Measurements from ENCODE around the gene CGNL1.

Gene CGNL1

GRCh38 chr15:57559875-57560274 is 183.6 kb downstream of the CGNL1 start:
- no peak for DNase-seq (ENCODE audit: low read depth, low spot score)
- no peak overlapping the region for H3K27ac ChIP-seq

GRCh38 chr15:57561041-57561711 is 184.9 kb downstream of the CGNL1 start:
- H3K27ac ChIP-seq = peak overlapping the region; percentile 83
- DNase-seq (ENCODE audit: low read depth, low spot score) = peak; percentile 60

- peak overlapping the region; percentile 83 for H3K27ac ChIP-seq
- no peak for DNase-seq (ENCODE audit: low read depth, low spot score)
Observed at GRCh38 chr15:57562196-57562769, 186.0 kb downstream of the CGNL1 start.

GRCh38 chr15:57563416-57563815 is 187.1 kb downstream of the CGNL1 start:
- H3K27ac ChIP-seq = no peak overlapping the region
- DNase-seq (ENCODE audit: low read depth, low spot score) = no peak

- H3K27ac ChIP-seq = peak overlapping the region; percentile 7
- DNase-seq (ENCODE audit: low read depth, low spot score) = no peak
Observed at GRCh38 chr15:57565311-57565710, 189.0 kb downstream of the CGNL1 start.

GRCh38 chr15:57566834-57567233 is 190.5 kb downstream of the CGNL1 start:
- DNase-seq (ENCODE audit: low read depth, low spot score) = no peak
- no peak overlapping the region for H3K27ac ChIP-seq

- no peak for DNase-seq (ENCODE audit: low read depth, low spot score)
- H3K27ac ChIP-seq = no peak overlapping the region
Observed at GRCh38 chr15:57567891-57568290, 191.6 kb downstream of the CGNL1 start.

- DNase-seq (ENCODE audit: low read depth, low spot score) = no peak
- H3K27ac ChIP-seq = no peak overlapping the region
Observed at GRCh38 chr15:57568299-57568698, 192.0 kb downstream of the CGNL1 start.

- H3K27ac ChIP-seq = peak overlapping the region; percentile 97
- DNase-seq (ENCODE audit: low read depth, low spot score) = no peak
Observed at GRCh38 chr15:57570340-57570739, 194.0 kb downstream of the CGNL1 start.

- H3K27ac ChIP-seq = peak overlapping the region; percentile 97
- no peak for DNase-seq (ENCODE audit: low read depth, low spot score)
Observed at GRCh38 chr15:57570994-57571393, 194.7 kb downstream of the CGNL1 start.

GRCh38 chr15:57571725-57572124 is 195.4 kb downstream of the CGNL1 start:
- H3K27ac ChIP-seq = peak overlapping the region; percentile 97
- no peak for DNase-seq (ENCODE audit: low read depth, low spot score)

GRCh38 chr15:57572468-57572867 is 196.2 kb downstream of the CGNL1 start:
- DNase-seq (ENCODE audit: low read depth, low spot score) = no peak
- H3K27ac ChIP-seq = no peak overlapping the region

GRCh38 chr15:57573151-57573550 is 196.8 kb downstream of the CGNL1 start:
- no peak overlapping the region for H3K27ac ChIP-seq
- DNase-seq (ENCODE audit: low read depth, low spot score) = no peak

GRCh38 chr15:57575363-57575762 is 199.1 kb downstream of the CGNL1 start:
- H3K27ac ChIP-seq = no peak overlapping the region
- DNase-seq (ENCODE audit: low read depth, low spot score) = no peak

- no peak overlapping the region for H3K27ac ChIP-seq
- no peak for DNase-seq (ENCODE audit: low read depth, low spot score)
Observed at GRCh38 chr15:57578288-57578900, 202.1 kb downstream of the CGNL1 start.

GRCh38 chr15:57580428-57580827 is 204.1 kb downstream of the CGNL1 start:
- no peak overlapping the region for H3K27ac ChIP-seq
- DNase-seq (ENCODE audit: low read depth, low spot score) = no peak

- H3K27ac ChIP-seq = no peak overlapping the region
Observed at GRCh38 chr15:57580866-57581265, 204.6 kb downstream of the CGNL1 start.

GRCh38 chr15:57582090-57582489 is 205.8 kb downstream of the CGNL1 start:
- no peak for DNase-seq (ENCODE audit: low read depth, low spot score)
- H3K27ac ChIP-seq = no peak overlapping the region

More at GRCh38 chr15:57580866-57581265, 204.6 kb downstream of the CGNL1 start:
- DNase-seq (ENCODE audit: low read depth, low spot score) = no peak

- no peak for DNase-seq (ENCODE audit: low read depth, low spot score)
- H3K27ac ChIP-seq = no peak overlapping the region
Observed at GRCh38 chr15:57583282-57583681, 207.0 kb downstream of the CGNL1 start.

- no peak for DNase-seq (ENCODE audit: low read depth, low spot score)
- no peak overlapping the region for H3K27ac ChIP-seq
Observed at GRCh38 chr15:57583720-57584119, 207.4 kb downstream of the CGNL1 start.

GRCh38 chr15:57586661-57587424 is 210.5 kb downstream of the CGNL1 start:
- peak overlapping the region; percentile 73 for H3K27ac ChIP-seq
- no peak for DNase-seq (ENCODE audit: low read depth, low spot score)
